A673 (cell line): ENCODE results near the gene CRLF1. TPM values are rescaled to one million over a fixed set of nuclear protein-coding genes. Genes with fewer than 3 reads are reported as not detected.

Experiments
- BruUV-seq: library from RNA; stranded (reverse); fragments of 400-500 nt; replicated peaks from 2 replicates; lab custom pipeline; 2021; lab: Mats Ljungman, UMichigan
- CTCF ChIA-PET: fragments of 300-600 bp; sonication (Branson Sonifier 250); formaldehyde crosslinking; loops from one replicate; lab custom pipeline; 2022; ENCODE audit warnings: antibody characterized with exemption; lab: Charles Lee
- POLR2A ChIA-PET: fragments of 300-600 bp; sonication (Branson Sonifier 250); formaldehyde crosslinking; loops from one replicate; lab custom pipeline; 2022; ENCODE audit warnings: antibody characterized with exemption; ENCODE audit not compliant: low non-redundant PET; lab: Charles Lee
- DNase-seq: peaks from one replicate; pipeline ENCODE4 v3.0.0-alpha.2; 2015; ENCODE audit warnings: low spot score
- H3K27ac ChIP-seq: fragments of 200-600 bp; sonication (generic); 2 replicates; pipeline ENCODE4 v1.5.1; 2016; ENCODE audit warnings: mixed run types, low read depth, mild to moderate bottlenecking, mixed read lengths, antibody characterized with exemption, low read length; ENCODE audit not compliant: poor library complexity, severe bottlenecking
- H3K27me3 ChIP-seq: fragments of 200-600 bp; sonication (generic); replicated peaks from 2 replicates; pipeline ENCODE4 v1.6.1; 2017; ENCODE audit warnings: mixed run types, low read depth, mild to moderate bottlenecking, mixed read lengths, antibody characterized with exemption, low read length; ENCODE audit not compliant: insufficient read depth, poor library complexity
- H3K36me3 ChIP-seq: fragments of 200-600 bp; sonication (generic); 2 replicates; pipeline ENCODE4 v1.6.1; 2016; ENCODE audit warnings: mixed run types, mild to moderate bottlenecking, mixed read lengths, antibody characterized with exemption, low read length; ENCODE audit not compliant: insufficient read depth, poor library complexity, severe bottlenecking
- H3K4me1 ChIP-seq: fragments of 200-600 bp; sonication (generic); 2 replicates; pipeline ENCODE4 v1.6.1; 2017; ENCODE audit warnings: mixed run types, mild to moderate bottlenecking, mixed read lengths, antibody characterized with exemption, low read length; ENCODE audit not compliant: insufficient read depth, poor library complexity, severe bottlenecking
- H3K4me3 ChIP-seq: fragments of 200-600 bp; sonication (generic); 2 replicates; pipeline ENCODE4 v1.5.1; 2016; ENCODE audit warnings: low read depth, mixed run types, mild to moderate bottlenecking, mixed read lengths, low read length; ENCODE audit not compliant: poor library complexity, severe bottlenecking
- H3K9me3 ChIP-seq: fragments of 200-600 bp; sonication (generic); 2 replicates; pipeline ENCODE4 v1.6.1; 2016; ENCODE audit warnings: mixed run types, low read depth, mild to moderate bottlenecking, mixed read lengths, antibody characterized with exemption, low read length; ENCODE audit not compliant: poor library complexity, severe bottlenecking
- CTCF ChIP-seq: fragments of 300-800, 200-600 bp; sonication (generic); conservative IDR thresholded peaks from 2 replicates; pipeline ENCODE4 v1.5.1; 2017; ENCODE audit warnings: low read depth, mild to moderate bottlenecking, antibody characterized with exemption, low read length, moderate library complexity, mixed read lengths
- EZH2 ChIP-seq: fragments of 200-600 bp; sonication (generic); IDR thresholded peaks from 2 replicates; pipeline ENCODE4 v1.6.1; 2017; ENCODE audit warnings: borderline replicate concordance, low read depth, mild to moderate bottlenecking, mixed read lengths, antibody characterized with exemption, low read length; ENCODE audit not compliant: poor library complexity, severe bottlenecking
- intact Hi-C: fragments of 100-400 bp; cut with micrococcal nuclease; formaldehyde crosslinking; loops from one replicate; pipeline ENCODE4 v1.10.0; 2022; ENCODE audit not compliant: unreplicated experiment
- total RNA-seq: library from RNA; stranded (reverse); gene quantifications from 2 replicates; pipeline ENCODE4 v1.2.3, GENCODE V29; 2021

The CRLF1 gene
- total RNA-seq, 1 experiment from 2014 or later, result 192 TPM

- no peaks in the 10 kb centered on the region for H3K36me3 ChIP-seq
- H3K27ac ChIP-seq, result no peak overlapping the region
- H3K27me3 ChIP-seq, result no peaks in the 10 kb centered on the region
- intact Hi-C loops, result no loop called here
- TF ChIP-seq EZH2, result no peak
- no peak for TF ChIP-seq CTCF
- no peak overlapping the region for H3K4me3 ChIP-seq
- H3K4me1 ChIP-seq, result no peaks in the 10 kb centered on the region
- BruUV-seq, result no TSS peak
- POLR2A ChIA-PET, result interaction anchor here (0.6 kb wide), 2 partner anchors 24 to 130 kb away, joined by 3 to 4 read pairs; no protein-coding TSS in a partner anchor
- H3K9me3 ChIP-seq, result no peaks in the 10 kb centered on the region
- DNase-seq, result no peak
- CTCF ChIA-PET, result no interaction called here
Measured at GRCh38 chr19:18618236-18618635, 11.6 kb upstream of the CRLF1 start.

GRCh38 chr19:18617562-18617961 lies 11.0 kb upstream of the CRLF1 start:
- Histone ChIP-seq H3K4me3 (no peak overlapping the region), H3K36me3 (no peaks in the 10 kb centered on the region), H3K4me1 (no peaks in the 10 kb centered on the region), H3K27me3 (no peaks in the 10 kb centered on the region), H3K9me3 (no peaks in the 10 kb centered on the region), H3K27ac (no peak overlapping the region)
- CTCF ChIA-PET, result no interaction called here
- DNase-seq, result no peak
- BruUV-seq, result no TSS peak
- POLR2A ChIA-PET, result no interaction called here
- intact Hi-C loops, result no loop called here
- TF ChIP-seq EZH2 (no peak), CTCF (no peak)

- Histone ChIP-seq H3K9me3 (no peaks in the 10 kb centered on the region), H3K27me3 (no peaks in the 10 kb centered on the region), H3K27ac (no peak overlapping the region), H3K4me3 (no peak overlapping the region), H3K4me1 (peaks cover 15% of the 10 kb centered on the region), H3K36me3 (no peaks in the 10 kb centered on the region)
- no TSS peak for BruUV-seq
- no peak for DNase-seq
- ChIA-PET POLR2A (no interaction called here), CTCF (no interaction called here)
- intact Hi-C loops, result no loop called here
- TF ChIP-seq CTCF (no peak), EZH2 (no peak)
Measured at GRCh38 chr19:18616023-18616422, 9.4 kb upstream of the CRLF1 start.
